HepG2 (cell line): ENCODE measurements around the gene MYLK2. TPM values are rescaled to one million over a fixed set of nuclear protein-coding genes. Genes with fewer than 3 reads are reported as not detected.
A peak's percentile ranks its signal among the peaks of the same experiment; 100 is the strongest.

Experiments
- ATAC-seq: fragments of 200-7000 bp; cut with Tn5 transposase; 3 replicates; pipeline ENCODE4 v1.9.1; 2020; ENCODE audit warnings: mild to moderate bottlenecking, moderate library complexity
- BruUV-seq: library from RNA; stranded (reverse); fragments of 400-500 nt; replicated peaks from 2 replicates; lab custom pipeline; 2021; lab: Mats Ljungman, UMichigan
- CTCF ChIA-PET: fragments of 300-600 bp; formaldehyde crosslinking; extraction: SDS; loops from one replicate; lab custom pipeline; 2021; ENCODE audit warnings: low total read pairs, inconsistent platforms, low intra/inter-chr PET ratio; lab: Yijun Ruan, JAX
- POLR2A ChIA-PET: fragments of 350-600 bp; sonication (Branson Sonifier 250); formaldehyde crosslinking; loops from one replicate; lab custom pipeline; 2020; ENCODE audit warnings: antibody characterized with exemption, inconsistent platforms; lab: Yijun Ruan, JAX
- DNase-seq: peaks from one replicate; pipeline ENCODE4 v3.0.0-alpha.2; 2015; ENCODE audit warnings: low spot score
- FAIRE-seq: peaks from 3 replicates; lab custom pipeline; 2011; peaks lifted over from hg19 to GRCh38; lab: Jason Lieb, UNC
- H2AFZ ChIP-seq: one replicate; pipeline ENCODE4 v1.6.1; 2011; ENCODE audit warnings: low read length, inconsistent platforms
- H3K27ac ChIP-seq: fragments of 300-600 bp; 3 replicates; pipeline ENCODE4 v1.8.0; 2011; ENCODE audit warnings: mixed run types, mild to moderate bottlenecking, mixed read lengths, low read length, inconsistent platforms; ENCODE audit not compliant: insufficient read depth; ENCODE audit errors: extremely low read length
- H3K27me3 ChIP-seq, 2 experiments: fragments of 200-600 bp in 1 of 2; 2 replicates in 1 of 2; 3 replicates in 1 of 2; pipeline versions ENCODE4 v1.6.0 to v1.8.0; 2011; ENCODE audit warnings: low read length in 2 of 2, mild to moderate bottlenecking in 2 of 2, moderate library complexity in 2 of 2, inconsistent platforms in 1 of 2; ENCODE audit not compliant: insufficient read depth in 2 of 2, control insufficient read depth in 1 of 2
- H3K36me3 ChIP-seq, 2 experiments: fragments of 200-600 bp in 1 of 2; replicated peaks in 1 of 2; 2 replicates in 1 of 2; 3 replicates in 1 of 2; pipeline versions ENCODE4 v1.5.1 to v1.8.0; 2011; ENCODE audit warnings: low read length in 2 of 2, inconsistent platforms in 1 of 2; ENCODE audit not compliant: insufficient read depth in 2 of 2, control insufficient read depth in 1 of 2
- H3K4me1 ChIP-seq: 2 replicates; pipeline ENCODE4 v1.5.1; 2012; ENCODE audit warnings: low read length, inconsistent platforms; ENCODE audit not compliant: insufficient read depth
- H3K4me2 ChIP-seq: 2 replicates; pipeline ENCODE4 v1.6.0; 2011; ENCODE audit warnings: low read depth, low read length, inconsistent platforms
- H3K4me3 ChIP-seq, 3 experiments: fragments of 200-600 bp in 1 of 3; sonication (generic), shearing (Covaris generic) in 1 of 3; replicated peaks in 1 of 3; 2 replicates each; pipeline ENCODE4 v1.5.1; 2011 to 2016; ENCODE audit warnings: low read length in 3 of 3, inconsistent platforms in 2 of 3, low read depth in 2 of 3, mild to moderate bottlenecking in 2 of 3, control low read depth in 1 of 3, mixed read lengths in 1 of 3; ENCODE audit not compliant: insufficient read depth in 1 of 3
- H3K79me2 ChIP-seq: one replicate; pipeline ENCODE4 v1.6.1; 2011; ENCODE audit warnings: low read length, inconsistent platforms; ENCODE audit not compliant: insufficient read depth
- H3K9ac ChIP-seq: 2 replicates; pipeline ENCODE4 v1.6.0; 2011; ENCODE audit warnings: mild to moderate bottlenecking, low read depth, low read length, inconsistent platforms; ENCODE audit not compliant: insufficient read depth
- H3K9me3 ChIP-seq: 2 replicates; pipeline ENCODE4 v1.5.1; 2012; ENCODE audit warnings: mild to moderate bottlenecking, low read length
- H4K20me1 ChIP-seq: 2 replicates; pipeline ENCODE4 v1.6.0; 2011; ENCODE audit warnings: inconsistent platforms, mild to moderate bottlenecking, low read length, moderate library complexity; ENCODE audit not compliant: insufficient read depth
- BRCA1 ChIP-seq: sonication (generic); formaldehyde crosslinking; IDR thresholded peaks from 2 replicates; pipeline ENCODE4 v1.4.0; 2020; ENCODE audit warnings: missing genetic modification reagents
- DMAP1 ChIP-seq: IDR thresholded peaks from 2 replicates; pipeline ENCODE4 v1.6.1; 2016
- HDAC2 ChIP-seq: sonication (generic); formaldehyde crosslinking; IDR thresholded peaks from 2 replicates; pipeline ENCODE4 v1.4.0; 2020; ENCODE audit warnings: missing genetic modification reagents
- HES4 ChIP-seq: sonication (generic); formaldehyde crosslinking; IDR thresholded peaks from 2 replicates; pipeline ENCODE4 v1.9.0; 2021; ENCODE audit warnings: mild to moderate bottlenecking, missing genetic modification reagents, borderline replicate concordance
- HNRNPLL ChIP-seq: fragments of 200-400 bp; formaldehyde crosslinking; IDR thresholded peaks from 2 replicates; pipeline ENCODE4 v1.6.1; 2017; ENCODE audit warnings: mild to moderate bottlenecking, low read depth, low read length; ENCODE audit not compliant: poor library complexity, severe bottlenecking
- MED13 ChIP-seq: sonication (generic); formaldehyde crosslinking; IDR thresholded peaks from 2 replicates; pipeline ENCODE4 v1.5.0; 2020; ENCODE audit warnings: missing genetic modification reagents
- ZBTB20 ChIP-seq: sonication (generic); formaldehyde crosslinking; IDR thresholded peaks from 2 replicates; pipeline ENCODE4 v1.8.1; 2023; ENCODE audit warnings: missing genetic modification reagents, low read depth, mild to moderate bottlenecking, borderline replicate concordance
- ZBTB7B ChIP-seq: sonication (generic); formaldehyde crosslinking; IDR thresholded peaks from 2 replicates; pipeline ENCODE4 v1.4.0; 2020; ENCODE audit warnings: missing genetic modification reagents
- ZMYM3 ChIP-seq: sonication (generic); formaldehyde crosslinking; IDR thresholded peaks from 2 replicates; pipeline ENCODE4 v1.5.1; 2020; ENCODE audit warnings: mild to moderate bottlenecking, missing genetic modification reagents
- ZNF101 ChIP-seq: sonication (generic); formaldehyde crosslinking; IDR thresholded peaks from 2 replicates; pipeline ENCODE4 v1.4.0; 2020; ENCODE audit warnings: mild to moderate bottlenecking, low read depth, missing genetic modification reagents, borderline replicate concordance
- ZNF44 ChIP-seq: sonication (generic); formaldehyde crosslinking; IDR thresholded peaks from 2 replicates; pipeline ENCODE4 v1.5.1; 2020; ENCODE audit warnings: mild to moderate bottlenecking, missing genetic modification reagents
- ZNF468 ChIP-seq: sonication (generic); formaldehyde crosslinking; IDR thresholded peaks from 2 replicates; pipeline ENCODE4 v1.8.0; 2022; ENCODE audit warnings: mild to moderate bottlenecking, moderate library complexity, missing genetic modification reagents
- ZNF484 ChIP-seq: sonication (generic); formaldehyde crosslinking; IDR thresholded peaks from 2 replicates; pipeline ENCODE4 v1.5.1; 2020; ENCODE audit warnings: mild to moderate bottlenecking, low read depth, missing genetic modification reagents, borderline replicate concordance
- ZNF547 ChIP-seq: sonication (generic); formaldehyde crosslinking; IDR thresholded peaks from 2 replicates; pipeline ENCODE4 v1.5.1; 2020; ENCODE audit warnings: mild to moderate bottlenecking, missing genetic modification reagents
- ZNF629 ChIP-seq: sonication (generic); formaldehyde crosslinking; conservative IDR thresholded peaks from 2 replicates; pipeline ENCODE4 v1.5.0; 2020; ENCODE audit warnings: missing genetic modification reagents
- ZNF678 ChIP-seq: sonication (generic); formaldehyde crosslinking; IDR thresholded peaks from 2 replicates; pipeline ENCODE4 v1.4.0; 2020; ENCODE audit warnings: mild to moderate bottlenecking, missing genetic modification reagents
- WGBS: methylation state at CpG from one replicate; pipeline ENCODE4 v1.1.6; 2017; ENCODE audit warnings: low lambda C conversion rate; 5-methylcytosine and 5-hydroxymethylcytosine counted together
- in situ Hi-C: cut with HindIII; loops from 2 replicates; pipeline ENCODE4 v1.10.0; 2017; ENCODE audit warnings: low pct_unique_long_range_greater_than_20kb; ENCODE audit not compliant: extremely low pct_ligation_motif_present
- intact Hi-C: fragments of 100-400 bp; cut with micrococcal nuclease; formaldehyde crosslinking; loops from one replicate; pipeline ENCODE4 v1.10.0; 2022; ENCODE audit not compliant: unreplicated experiment
- polyA plus RNA-seq, 8 experiments: library from polyadenylated mRNA; depleted of rRNA in 3 of 8; stranded (reverse) in 7 of 8; unstranded in 1 of 8; fragments of >200 nt; fragmentation: Illumina TruSeq in 4 of 8; extraction: Trizol in 4 of 8; gene quantifications; 2 replicates each; pipeline versions ENCODE4 v1.2.1 to v1.2.3, GENCODE V29; 2011 to 2016; ENCODE audit warnings: low read depth in 4 of 8, missing spikeins in 1 of 8, mixed read lengths in 1 of 8; ENCODE audit not compliant: insufficient read depth in 1 of 8
- total RNA-seq, 5 experiments: library from RNA; depleted of rRNA; stranded (reverse); fragments of >200 nt; fragmentation: Illumina TruSeq; extraction: Trizol; gene quantifications; 2 replicates each; pipeline ENCODE4 v1.2.3, GENCODE V29; 2016; ENCODE audit warnings: low read depth in 1 of 5
- TF ChIP-seq, protein P1 (sequence below): sonication (generic); formaldehyde crosslinking; IDR thresholded peaks from 2 replicates; pipeline ENCODE4 v1.4.0; 2020; ENCODE audit warnings: low read depth, mild to moderate bottlenecking, missing genetic modification reagents
- TF ChIP-seq, protein P2 (sequence below): IDR thresholded peaks from 2 replicates; pipeline ENCODE4 v1.6.1; 2016; ENCODE audit warnings: low read depth, borderline replicate concordance

MYLK2 gene
- total and polyA plus RNA-seq, 2 of the 13 experiments (the other 11 are each of a cell fraction or from before 2014, with no cell fraction given), result 0.27 TPM; not detected in 1

DNA sequence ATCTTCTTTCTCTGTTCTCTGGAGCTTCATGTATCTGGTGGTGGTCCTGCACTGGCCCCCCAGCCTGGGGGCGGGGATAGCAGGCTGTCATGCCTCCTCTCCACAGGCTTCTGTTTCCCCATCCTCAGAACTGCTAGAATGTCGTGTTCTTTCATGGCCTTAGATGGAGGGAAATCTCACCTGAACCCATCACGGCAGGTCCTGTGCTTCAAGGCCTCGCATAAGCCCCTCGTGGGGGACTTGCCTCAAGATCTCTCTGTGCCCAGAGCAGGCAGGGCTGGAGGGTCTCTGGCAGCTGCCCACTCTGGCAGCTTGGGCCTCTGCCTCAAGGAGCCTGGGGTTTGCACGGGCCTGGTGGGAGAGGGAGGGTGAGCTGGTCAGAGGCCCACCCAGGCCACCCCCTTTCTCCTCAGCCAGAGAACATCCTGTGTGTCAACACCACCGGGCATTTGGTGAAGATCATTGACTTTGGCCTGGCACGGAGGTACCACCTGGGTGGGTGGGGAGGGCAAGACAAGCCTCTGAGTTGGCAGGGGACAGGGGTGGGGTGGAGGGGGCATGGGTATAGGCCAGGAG is 11.3 kb downstream of the MYLK2 start:
- Histone ChIP-seq H3K27ac (no peak overlapping the region), H3K79me2 (no peaks in the 10 kb centered on the region), H3K36me3 (no peaks in the 10 kb centered on the region), H3K4me3 (no peak overlapping the region), H3K4me2 (no peak overlapping the region), H4K20me1 (no peaks in the 10 kb centered on the region), H3K4me1 (peaks cover 19% of the 10 kb centered on the region), H3K9me3 (no peaks in the 10 kb centered on the region), H3K27me3 (peaks cover 7 to 24% of the 10 kb centered on the region in 2 experiments)
- DNase-seq (no peak), FAIRE-seq (no peak), ATAC-seq (no peak)
- in situ Hi-C loops (no loop called here), intact Hi-C loops (no loop called here)
- no TSS peak for BruUV-seq
- CTCF ChIA-PET, result no interaction called here
- POLR2A ChIA-PET, result no interaction called here
- TF ChIP-seq ZBTB7B (CRISPR knock-in tag) (no peak), ZNF101 (no peak), ZNF44 (CRISPR knock-in tag) (no peak), BRCA1 (CRISPR knock-in tag) (no peak), ZBTB20 (no peak)
- TF ChIP-seq, protein P1, sequence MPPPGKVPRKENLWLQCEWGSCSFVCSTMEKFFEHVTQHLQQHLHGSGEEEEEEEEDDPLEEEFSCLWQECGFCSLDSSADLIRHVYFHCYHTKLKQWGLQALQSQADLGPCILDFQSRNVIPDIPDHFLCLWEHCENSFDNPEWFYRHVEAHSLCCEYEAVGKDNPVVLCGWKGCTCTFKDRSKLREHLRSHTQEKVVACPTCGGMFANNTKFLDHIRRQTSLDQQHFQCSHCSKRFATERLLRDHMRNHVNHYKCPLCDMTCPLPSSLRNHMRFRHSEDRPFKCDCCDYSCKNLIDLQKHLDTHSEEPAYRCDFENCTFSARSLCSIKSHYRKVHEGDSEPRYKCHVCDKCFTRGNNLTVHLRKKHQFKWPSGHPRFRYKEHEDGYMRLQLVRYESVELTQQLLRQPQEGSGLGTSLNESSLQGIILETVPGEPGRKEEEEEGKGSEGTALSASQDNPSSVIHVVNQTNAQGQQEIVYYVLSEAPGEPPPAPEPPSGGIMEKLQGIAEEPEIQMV (CRISPR knock-in tag), result no peak
- TF ChIP-seq, all 625 proteins: peak for 0
- no peak overlapping the region for H2AFZ ChIP-seq
- no peak overlapping the region for H3K9ac ChIP-seq
- WGBS, result 23% methylated on average over 7 of the region's 8 CpGs

DNA sequence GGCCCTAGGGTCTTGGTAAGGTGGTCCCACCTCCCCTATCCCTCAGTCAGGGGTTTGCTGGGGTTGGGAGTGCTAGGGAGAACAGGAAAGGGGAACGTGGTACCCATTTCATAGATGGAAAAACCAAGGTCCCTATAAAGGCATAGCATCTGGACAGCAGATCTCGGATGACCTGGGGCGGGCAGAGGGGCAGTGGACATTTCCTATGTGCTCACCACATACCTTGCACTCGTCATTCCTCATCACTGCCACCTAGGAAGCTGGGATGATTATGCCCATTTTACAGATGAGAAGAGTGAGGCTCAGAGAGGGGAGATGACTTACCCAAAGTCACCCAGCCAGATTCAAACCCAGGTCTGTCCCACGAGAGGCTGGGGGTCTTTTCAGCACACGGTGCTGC is 12.1 kb downstream of the MYLK2 start:
- Histone ChIP-seq H3K4me2 (no peak overlapping the region), H4K20me1 (no peaks in the 10 kb centered on the region), H3K36me3 (no peaks in the 10 kb centered on the region), H2AFZ (no peak overlapping the region), H3K27ac (no peak overlapping the region), H3K9me3 (no peaks in the 10 kb centered on the region), H3K9ac (no peak overlapping the region), H3K4me3 (no peak overlapping the region), H3K79me2 (no peaks in the 10 kb centered on the region), H3K4me1 (peaks cover 26% of the 10 kb centered on the region), H3K27me3 (peaks cover 6 to 17% of the 10 kb centered on the region in 2 experiments)
- ChIA-PET CTCF (no interaction called here), POLR2A (no interaction called here)
- intact Hi-C loops, result no loop called here
- ATAC-seq, result no peak
- in situ Hi-C loops, result no loop called here
- WGBS, result 20% methylated on average over 6 of the region's 6 CpGs
- FAIRE-seq, result peak; percentile 36
- no peak for DNase-seq
- no TSS peak for BruUV-seq
- TF ChIP-seq HDAC2 (CRISPR knock-in tag) (no peak), MED13 (CRISPR knock-in tag) (no peak), DMAP1 (no peak), HNRNPLL (no peak), ZNF484 (CRISPR knock-in tag) (no peak), ZMYM3 (CRISPR knock-in tag) (0 out of 2 replicates have a peak, but pooled peaks have one; percentile 14), HES4 (CRISPR knock-in tag) (no peak), ZNF678 (CRISPR knock-in tag) (no peak), ZNF468 (CRISPR knock-in tag) (no peak), ZNF629 (CRISPR knock-in tag) (peak; percentile 89), ZNF547 (CRISPR knock-in tag) (no peak)
- TF ChIP-seq, protein P2, sequence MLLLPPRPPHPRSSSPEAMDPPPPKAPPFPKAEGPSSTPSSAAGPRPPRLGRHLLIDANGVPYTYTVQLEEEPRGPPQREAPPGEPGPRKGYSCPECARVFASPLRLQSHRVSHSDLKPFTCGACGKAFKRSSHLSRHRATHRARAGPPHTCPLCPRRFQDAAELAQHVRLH (CRISPR knock-in tag), result no peak
